ENCODE results near the gene PRRX1. TPM values are rescaled to one million over a fixed set of nuclear protein-coding genes. Genes with fewer than 3 reads are reported as not detected.

The PRRX1 gene
- total RNA-seq, 1 experiment from 2014 or later = 4.5 TPM

- intact Hi-C loops (cut with micrococcal nuclease; ENCODE audit: unreplicated experiment) = no loop called here
- H3K9me3 ChIP-seq (ENCODE audit: low read depth, low read length, poor library complexity, severe bottlenecking) = no peaks in the 10 kb centered on the region
- TF ChIP-seq EZH2 (IDR thresholded peaks at IDR 0.05; ENCODE audit: borderline replicate concordance, low read depth, low read length, poor library complexity, severe bottlenecking) (no peak), CTCF (conservative IDR thresholded peaks at IDR 0.05; ENCODE audit: low read depth, low read length) (no peak)
- POLR2A ChIA-PET (ENCODE audit: low non-redundant PET) = no interaction called here
- no peaks in the 10 kb centered on the region for H3K36me3 ChIP-seq (ENCODE audit: insufficient read depth, low read length, poor library complexity, severe bottlenecking)
- no peak overlapping the region for H3K27ac ChIP-seq (ENCODE audit: low read depth, low read length, poor library complexity, severe bottlenecking)
- no TSS peak for BruUV-seq (replicated peaks)
- DNase-seq (ENCODE audit: low spot score) = no peak
- H3K4me3 ChIP-seq (ENCODE audit: low read depth, low read length, poor library complexity, severe bottlenecking) = no peak overlapping the region
- peaks cover 73% of the 10 kb centered on the region for H3K27me3 ChIP-seq (replicated peaks; ENCODE audit: insufficient read depth, low read depth, low read length, poor library complexity)
- CTCF ChIA-PET = no interaction called here
- H3K4me1 ChIP-seq (ENCODE audit: insufficient read depth, low read length, poor library complexity, severe bottlenecking) = no peaks in the 10 kb centered on the region
These were observed 66.5 kb downstream of the PRRX1 start for GRCh38 chr1:170730438-170730837.

GRCh38 chr1:170731566-170732251, 67.8 kb downstream of the PRRX1 start:
- peaks cover 61% of the 10 kb centered on the region for H3K27me3 ChIP-seq (replicated peaks; ENCODE audit: insufficient read depth, low read depth, low read length, poor library complexity)
- ChIA-PET POLR2A (ENCODE audit: low non-redundant PET) (no interaction called here), CTCF (no interaction called here)
- TF ChIP-seq CTCF (conservative IDR thresholded peaks at IDR 0.05; ENCODE audit: low read depth, low read length) (no peak), EZH2 (IDR thresholded peaks at IDR 0.05; ENCODE audit: borderline replicate concordance, low read depth, low read length, poor library complexity, severe bottlenecking) (no peak)
- H3K36me3 ChIP-seq (ENCODE audit: insufficient read depth, low read length, poor library complexity, severe bottlenecking) = no peaks in the 10 kb centered on the region
- DNase-seq (ENCODE audit: low spot score) = no peak
- no peaks in the 10 kb centered on the region for H3K9me3 ChIP-seq (ENCODE audit: low read depth, low read length, poor library complexity, severe bottlenecking)
- H3K27ac ChIP-seq (ENCODE audit: low read depth, low read length, poor library complexity, severe bottlenecking) = no peak overlapping the region
- intact Hi-C loops (cut with micrococcal nuclease; ENCODE audit: unreplicated experiment) = no loop called here
- BruUV-seq (replicated peaks) = no TSS peak
- H3K4me1 ChIP-seq (ENCODE audit: insufficient read depth, low read length, poor library complexity, severe bottlenecking) = no peaks in the 10 kb centered on the region
- H3K4me3 ChIP-seq (ENCODE audit: low read depth, low read length, poor library complexity, severe bottlenecking) = no peak overlapping the region

- CTCF ChIA-PET = no interaction called here
- H3K4me3 ChIP-seq (ENCODE audit: low read depth, low read length, poor library complexity, severe bottlenecking) = no peak overlapping the region
These were observed 68.3 kb downstream of the PRRX1 start for GRCh38 chr1:170732252-170732588.

More at GRCh38 chr1:170732252-170732588, 68.3 kb downstream of the PRRX1 start:
- TF ChIP-seq CTCF (conservative IDR thresholded peaks at IDR 0.05; ENCODE audit: low read depth, low read length) (no peak), EZH2 (IDR thresholded peaks at IDR 0.05; ENCODE audit: borderline replicate concordance, low read depth, low read length, poor library complexity, severe bottlenecking) (no peak)
- POLR2A ChIA-PET (ENCODE audit: low non-redundant PET) = no interaction called here
- H3K4me1 ChIP-seq (ENCODE audit: insufficient read depth, low read length, poor library complexity, severe bottlenecking) = no peaks in the 10 kb centered on the region
- DNase-seq (ENCODE audit: low spot score) = no peak
- no peaks in the 10 kb centered on the region for H3K9me3 ChIP-seq (ENCODE audit: low read depth, low read length, poor library complexity, severe bottlenecking)
- intact Hi-C loops (cut with micrococcal nuclease; ENCODE audit: unreplicated experiment) = no loop called here
- H3K27ac ChIP-seq (ENCODE audit: low read depth, low read length, poor library complexity, severe bottlenecking) = no peak overlapping the region
- peaks cover 56% of the 10 kb centered on the region for H3K27me3 ChIP-seq (replicated peaks; ENCODE audit: insufficient read depth, low read depth, low read length, poor library complexity)
- no TSS peak for BruUV-seq (replicated peaks)
- no peaks in the 10 kb centered on the region for H3K36me3 ChIP-seq (ENCODE audit: insufficient read depth, low read length, poor library complexity, severe bottlenecking)
